Neural cell (in vitro differentiated cells): ENCODE results near the gene GRB7. TPM values are rescaled to one million over a fixed set of nuclear protein-coding genes. Genes with fewer than 3 reads are reported as not detected.

Source experiments
- H2AFZ ChIP-seq: fragments of 200-600, 300-800 bp; sonication (generic), shearing (Covaris generic); 2 replicates; pipeline ENCODE4 v1.6.0; 2014; ENCODE audit warnings: low read depth, mild to moderate bottlenecking, antibody characterized with exemption, low read length, moderate library complexity
- H3F3A ChIP-seq: fragments of 200-600 bp; shearing (Covaris generic); 2 replicates; pipeline ENCODE4 v1.6.1; 2016; ENCODE audit warnings: mild to moderate bottlenecking, moderate library complexity, mixed read lengths, antibody characterized with exemption, low read length; ENCODE audit not compliant: insufficient read depth, poor library complexity, severe bottlenecking
- H3K27ac ChIP-seq: fragments of 200-600, 300-800 bp; sonication (generic), shearing (Covaris generic); 2 replicates; pipeline ENCODE4 v1.5.1; 2014; ENCODE audit warnings: mild to moderate bottlenecking, low read length, moderate library complexity
- H3K27me3 ChIP-seq: fragments of 300-800, 200-600 bp; sonication (generic), shearing (Covaris generic); 2 replicates; pipeline ENCODE4 v1.6.0; 2014; ENCODE audit warnings: mild to moderate bottlenecking, low read depth, low read length, moderate library complexity; ENCODE audit not compliant: insufficient read depth
- H3K36me3 ChIP-seq: fragments of 300-800, 200-600 bp; sonication (generic), shearing (Covaris generic); 2 replicates; pipeline ENCODE4 v1.5.1; 2014; ENCODE audit warnings: mild to moderate bottlenecking, antibody characterized with exemption, low read length, moderate library complexity; ENCODE audit not compliant: insufficient read depth
- H3K4me2 ChIP-seq: fragments of 300-800, 200-600 bp; sonication (generic), shearing (Covaris generic); 2 replicates; pipeline ENCODE4 v1.6.0; 2014; ENCODE audit warnings: mild to moderate bottlenecking, low read length
- H3K4me3 ChIP-seq: fragments of 300-800, 200-600 bp; sonication (generic), shearing (Covaris generic); 2 replicates; pipeline ENCODE4 v1.5.1; 2014; ENCODE audit warnings: mild to moderate bottlenecking, low read length, moderate library complexity
- H3K79me2 ChIP-seq: fragments of 200-600 bp; shearing (Covaris generic); replicated peaks from 2 replicates; pipeline ENCODE4 v1.6.0; 2014; ENCODE audit warnings: mild to moderate bottlenecking, low read length, moderate library complexity; ENCODE audit not compliant: insufficient read depth
- H3K9ac ChIP-seq: fragments of 300-800, 200-600 bp; sonication (generic), shearing (Covaris generic); 2 replicates; pipeline ENCODE4 v1.6.1; 2016; ENCODE audit warnings: mild to moderate bottlenecking, low read length, mixed read lengths
- H3K9me2 ChIP-seq: fragments of 200-600 bp; shearing (Covaris generic); 2 replicates; pipeline ENCODE4 v1.6.1; 2016; ENCODE audit warnings: mild to moderate bottlenecking, low read length, mixed read lengths; ENCODE audit not compliant: insufficient read depth
- H3K9me3 ChIP-seq: fragments of 200-600, 300-800 bp; sonication (generic), shearing (Covaris generic); 2 replicates; pipeline ENCODE4 v1.6.1; 2016; ENCODE audit warnings: mild to moderate bottlenecking, mixed run types, low read length, moderate library complexity, mixed read lengths
- H4K20me1 ChIP-seq: fragments of 200-600 bp; shearing (Covaris generic); 2 replicates; pipeline ENCODE4 v1.6.1; 2016; ENCODE audit warnings: mild to moderate bottlenecking, mixed run types; ENCODE audit not compliant: insufficient read depth
- CTCF ChIP-seq: fragments of 450-650 bp; IDR thresholded peaks from 2 replicates; pipeline ENCODE4 v1.5.1; 2014; ENCODE audit warnings: antibody characterized with exemption, mild to moderate bottlenecking, moderate library complexity; ENCODE audit not compliant: poor library complexity, severe bottlenecking
- EZH2 ChIP-seq: fragments of 200-600, 300-800 bp; shearing (Covaris generic), sonication (generic); IDR thresholded peaks from 2 replicates; pipeline ENCODE4 v1.6.1; 2014; ENCODE audit warnings: antibody characterized with exemption, low read length, borderline replicate concordance, mild to moderate bottlenecking; ENCODE audit not compliant: insufficient read depth, poor library complexity, severe bottlenecking
- MXI1 ChIP-seq: fragments of 450-650 bp; conservative IDR thresholded peaks from 2 replicates; pipeline ENCODE4 v1.6.1; 2014; ENCODE audit warnings: antibody characterized with exemption, mild to moderate bottlenecking; ENCODE audit not compliant: poor library complexity, severe bottlenecking
- POLR2AphosphoS5 ChIP-seq: IDR thresholded peaks from 2 replicates; pipeline ENCODE4 v1.6.1; 2012
- RAD21 ChIP-seq: fragments of 450-650 bp; conservative IDR thresholded peaks from 2 replicates; pipeline ENCODE4 v1.6.1; 2014; ENCODE audit warnings: antibody characterized with exemption, mild to moderate bottlenecking, moderate library complexity
- REST ChIP-seq: IDR thresholded peaks from 2 replicates; pipeline ENCODE4 v1.6.1; 2012; ENCODE audit warnings: borderline replicate concordance
- SMC3 ChIP-seq: fragments of 450-650 bp; conservative IDR thresholded peaks from 2 replicates; pipeline ENCODE4 v1.6.1; 2014; ENCODE audit warnings: antibody characterized with exemption, mild to moderate bottlenecking, moderate library complexity; ENCODE audit not compliant: poor library complexity
- TAF1 ChIP-seq: IDR thresholded peaks from 2 replicates; pipeline ENCODE4 v1.6.1; 2012; ENCODE audit warnings: low read depth
- polyA plus RNA-seq: library from polyadenylated mRNA; depleted of rRNA; stranded (reverse); fragments of >200 nt; gene quantifications from 2 replicates; pipeline ENCODE4 v1.2.3, GENCODE V29; 2014

The GRB7 gene
- polyA plus RNA-seq, 1 donor from 2014 or later = not detected

- Histone ChIP-seq H3K79me2 (no peaks in the 10 kb centered on the region), H2AFZ (no peak overlapping the region), H3F3A (no peaks in the 10 kb centered on the region), H3K9me2 (no peaks in the 10 kb centered on the region), H3K36me3 (no peaks in the 10 kb centered on the region), H3K27ac (no peak overlapping the region), H3K4me3 (no peak overlapping the region), H4K20me1 (no peaks in the 10 kb centered on the region), H3K27me3 (no peaks in the 10 kb centered on the region), H3K9me3 (no peaks in the 10 kb centered on the region), H3K4me2 (no peak overlapping the region), H3K9ac (no peak overlapping the region)
- no peak for TF ChIP-seq TAF1
- no peak for TF ChIP-seq SMC3
- TF ChIP-seq POLR2AphosphoS5 = no peak
- no peak for TF ChIP-seq MXI1
- TF ChIP-seq CTCF = no peak
- no peak for TF ChIP-seq EZH2
These were observed 40.0 kb downstream of the GRB7 start for GRCh38 chr17:39777534-39778365.

- no peaks in the 10 kb centered on the region for H3K79me2 ChIP-seq
- H3K4me2 ChIP-seq = no peak overlapping the region
- H3K36me3 ChIP-seq = no peaks in the 10 kb centered on the region
- H3K27me3 ChIP-seq = no peaks in the 10 kb centered on the region
- no peaks in the 10 kb centered on the region for H3K9me2 ChIP-seq
- no peak overlapping the region for H3K27ac ChIP-seq
- TF ChIP-seq CTCF (no peak), TAF1 (no peak), RAD21 (no peak), SMC3 (no peak), EZH2 (no peak), REST (no peak), MXI1 (no peak)
- H2AFZ ChIP-seq = no peak overlapping the region
- no peaks in the 10 kb centered on the region for H3K9me3 ChIP-seq
- H3K9ac ChIP-seq = no peak overlapping the region
- no peaks in the 10 kb centered on the region for H3F3A ChIP-seq
- no peaks in the 10 kb centered on the region for H4K20me1 ChIP-seq
- no peak overlapping the region for H3K4me3 ChIP-seq
These were observed 43.5 kb downstream of the GRB7 start for GRCh38 chr17:39781031-39781860.
